Endothelial cell of umbilical vein (primary cell): ENCODE measurements around the gene CHSY3. TPM values are rescaled to one million over a fixed set of nuclear protein-coding genes. Genes with fewer than 3 reads are reported as not detected.

Source experiments
- BruUV-seq: library from RNA; stranded (reverse); fragments of 400-500 nt; replicated peaks from 2 replicates; lab custom pipeline; 2021; lab: Mats Ljungman, UMichigan
- CTCF ChIA-PET: fragments of 300-600, 350-600 bp; sonication (Branson Sonifier 250); formaldehyde crosslinking; loops from one replicate; lab custom pipeline; 2021; ENCODE audit warnings: antibody characterized with exemption, inconsistent platforms; lab: Charles Lee
- POLR2A ChIA-PET: fragments of 300-600, 350-600 bp; sonication (Branson Sonifier 250); formaldehyde crosslinking; loops from one replicate; lab custom pipeline; 2021; ENCODE audit warnings: antibody characterized with exemption, inconsistent platforms; lab: Charles Lee
- DNase-seq: peaks from one replicate; pipeline ENCODE4 v3.0.0-alpha.2; 2011; ENCODE audit warnings: low read depth, low spot score
- FAIRE-seq: peaks from 2 replicates; lab custom pipeline; 2011; peaks lifted over from hg19 to GRCh38; lab: Jason Lieb, UNC
- H2AFZ ChIP-seq: 2 replicates; pipeline ENCODE4 v1.6.0; 2012; ENCODE audit warnings: low read depth, low read length, control low read depth, inconsistent platforms
- H3K27ac ChIP-seq: 2 replicates; pipeline ENCODE4 v1.5.1; 2011; ENCODE audit warnings: low read depth, mild to moderate bottlenecking, control low read depth, low read length, moderate library complexity; ENCODE audit not compliant: insufficient read depth
- H3K27me3 ChIP-seq, 2 experiments: 2 replicates each; pipeline versions ENCODE4 v1.6.0 to v1.6.1; 2011; ENCODE audit warnings: low read length in 2 of 2, mixed read lengths in 1 of 2; ENCODE audit not compliant: control insufficient read depth in 2 of 2, insufficient read depth in 2 of 2
- H3K36me3 ChIP-seq, 2 experiments: 2 replicates in 1 of 2; 3 replicates in 1 of 2; pipeline ENCODE4 v1.5.1; 2011; ENCODE audit warnings: low read length in 2 of 2, mild to moderate bottlenecking in 1 of 2, moderate library complexity in 1 of 2; ENCODE audit not compliant: control insufficient read depth in 2 of 2, insufficient read depth in 2 of 2; ENCODE audit errors: extremely low read depth in 1 of 2
- H3K4me1 ChIP-seq: 3 replicates; pipeline ENCODE4 v1.5.1; 2011; ENCODE audit warnings: mild to moderate bottlenecking, low read length; ENCODE audit not compliant: control insufficient read depth, insufficient read depth; ENCODE audit errors: extremely low read depth
- H3K4me2 ChIP-seq: 2 replicates; pipeline ENCODE4 v1.6.1; 2011; ENCODE audit warnings: low read length, control low read depth, mixed read lengths; ENCODE audit not compliant: insufficient read depth
- H3K4me3 ChIP-seq, 3 experiments: fragments of 200-600 bp in 1 of 3; sonication (generic), shearing (Covaris generic) in 1 of 3; replicated peaks in 1 of 3; 2 replicates each; pipeline ENCODE4 v1.5.1; 2011 to 2016; ENCODE audit warnings: control low read depth in 3 of 3, low read length in 3 of 3, mild to moderate bottlenecking in 2 of 3, inconsistent platforms in 1 of 3, low read depth in 1 of 3, moderate library complexity in 1 of 3; ENCODE audit not compliant: insufficient read depth in 1 of 3
- H3K79me2 ChIP-seq: 2 replicates; pipeline ENCODE4 v1.6.0; 2012; ENCODE audit warnings: low read length, inconsistent platforms; ENCODE audit not compliant: control insufficient read depth, insufficient read depth
- H3K9ac ChIP-seq: replicated peaks from 2 replicates; pipeline ENCODE3; 2011; ENCODE audit warnings: low read length, control low read depth; ENCODE audit not compliant: insufficient read depth; ENCODE audit errors: extremely low read depth
- H3K9me1 ChIP-seq: replicated peaks from 3 replicates; pipeline ENCODE4 v1.6.0; 2011; ENCODE audit warnings: mild to moderate bottlenecking, low read length; ENCODE audit not compliant: control insufficient read depth, insufficient read depth; ENCODE audit errors: extremely low read depth
- H3K9me3 ChIP-seq: replicated peaks from 2 replicates; pipeline ENCODE4 v1.5.1; 2012; ENCODE audit warnings: low read length, inconsistent platforms; ENCODE audit not compliant: control insufficient read depth, insufficient read depth
- H4K20me1 ChIP-seq: replicated peaks from 2 replicates; pipeline ENCODE3; 2011; ENCODE audit warnings: mild to moderate bottlenecking, low read length; ENCODE audit not compliant: control insufficient read depth, insufficient read depth; ENCODE audit errors: extremely low read depth
- CTCF ChIP-seq, 2 donors: IDR thresholded peaks; 1 replicate in 1 of 2; 2 replicates in 1 of 2; pipeline ENCODE4 v1.5.1; 2011; ENCODE audit warnings: low read length in 2 of 2, mild to moderate bottlenecking in 2 of 2, moderate library complexity in 2 of 2, control low read depth in 1 of 2, inconsistent platforms in 1 of 2, low read depth in 1 of 2; ENCODE audit not compliant: insufficient read depth in 1 of 2; ENCODE audit errors: extremely low read depth in 1 of 2
- EZH2 ChIP-seq: IDR thresholded peaks from 2 replicates; pipeline ENCODE4 v1.6.1; 2012; ENCODE audit warnings: borderline replicate concordance, low read depth, mild to moderate bottlenecking, moderate library complexity, low read length, inconsistent platforms; ENCODE audit not compliant: severe bottlenecking
- FOS ChIP-seq: IDR thresholded peaks from 2 replicates; pipeline ENCODE4 v1.6.1; 2011; ENCODE audit warnings: mild to moderate bottlenecking, low read length, moderate library complexity, borderline replicate concordance; ENCODE audit not compliant: insufficient read depth
- GATA2 ChIP-seq: IDR thresholded peaks from 2 replicates; pipeline ENCODE4 v1.7.0; 2011; ENCODE audit warnings: low read depth, mild to moderate bottlenecking, moderate library complexity, mixed read lengths, low read length; ENCODE audit not compliant: insufficient read length, insufficient read depth
- JUN ChIP-seq: IDR thresholded peaks from 2 replicates; pipeline ENCODE4 v1.6.1; 2011; ENCODE audit warnings: borderline replicate concordance, low read depth; ENCODE audit not compliant: insufficient read length, insufficient read depth
- MAX ChIP-seq: IDR thresholded peaks from 2 replicates; pipeline ENCODE4 v1.6.1; 2011; ENCODE audit not compliant: insufficient read depth, insufficient read length
- MYC ChIP-seq: IDR thresholded peaks from one replicate; pipeline ENCODE4 v1.6.1; 2011; ENCODE audit warnings: mild to moderate bottlenecking, low read depth, low read length
- POLR2A ChIP-seq: IDR thresholded peaks from 2 replicates; pipeline ENCODE4 v1.6.1; 2012; ENCODE audit warnings: low read depth, mild to moderate bottlenecking, control low read depth, low read length
- POLR2AphosphoS5 ChIP-seq: IDR thresholded peaks from 2 replicates; pipeline ENCODE4 v1.6.1; 2012; ENCODE audit warnings: low read depth, mild to moderate bottlenecking, control low read depth, low read length, moderate library complexity; ENCODE audit not compliant: insufficient read depth
- dilution Hi-C: fragments of 300-500 bp; cut with MboI; formaldehyde crosslinking; loops from one replicate; pipeline ENCODE4 v1.15.0; 2019; ENCODE audit warnings: low sequenced_read_pairs; ENCODE audit not compliant: extremely low pct_ligation_motif_present
- intact Hi-C: fragments of 100-400 bp; cut with micrococcal nuclease; formaldehyde crosslinking; loops from one replicate; pipeline ENCODE4 v1.10.0; 2022
- polyA plus RNA-seq, 4 experiments: library from polyadenylated mRNA; depleted of rRNA in 3 of 4; stranded (reverse) in 3 of 4; unstranded in 1 of 4; fragments of >200 nt; gene quantifications; 2 replicates each; pipeline versions ENCODE4 v1.2.1 to v1.2.3, GENCODE V29; 2011 to 2012; ENCODE audit warnings: missing spikeins in 1 of 4
- total RNA-seq: library from RNA; stranded (reverse); gene quantifications from 2 replicates; pipeline ENCODE4 v1.2.3, GENCODE V29; 2021

CHSY3 gene
- total and polyA plus RNA-seq, 2 donors (not counting 3 experiments of a cell fraction or from before 2014, with no cell fraction given) = 2.2 to 8.4 TPM

GRCh38 chr5:130021000-130021399 is 116.7 kb downstream of the CHSY3 start:
- no peak for DNase-seq
- Histone ChIP-seq H3K4me2 (no peak overlapping the region), H3K4me3 (no peak overlapping the region), H3K27me3 (no peaks in the 10 kb centered on the region), H4K20me1 (no peaks in the 10 kb centered on the region), H3K79me2 (no peaks in the 10 kb centered on the region), H3K4me1 (peaks cover 5% of the 10 kb centered on the region), H3K9me3 (no peaks in the 10 kb centered on the region), H2AFZ (no peak overlapping the region), H3K9me1 (no peaks in the 10 kb centered on the region), H3K9ac (no peak overlapping the region), H3K36me3 (no peaks in the 10 kb centered on the region), H3K27ac (no peak overlapping the region)
- BruUV-seq = no TSS peak
- CTCF ChIA-PET = no interaction called here
- dilution Hi-C loops (no loop called here), intact Hi-C loops (no loop called here)
- no peak for FAIRE-seq
- POLR2A ChIA-PET = no interaction called here
- no peak for TF ChIP-seq FOS
- TF ChIP-seq EZH2 = no peak
- no peak for TF ChIP-seq POLR2AphosphoS5

- Histone ChIP-seq H3K4me2 (no peak overlapping the region), H3K36me3 (no peaks in the 10 kb centered on the region), H3K9me3 (no peaks in the 10 kb centered on the region), H2AFZ (no peak overlapping the region), H3K27ac (no peak overlapping the region), H3K4me1 (peaks cover 5% of the 10 kb centered on the region), H3K9me1 (no peaks in the 10 kb centered on the region), H3K4me3 (no peak overlapping the region), H4K20me1 (no peaks in the 10 kb centered on the region), H3K79me2 (no peaks in the 10 kb centered on the region), H3K9ac (no peak overlapping the region), H3K27me3 (no peaks in the 10 kb centered on the region)
- ChIA-PET CTCF (no interaction called here), POLR2A (no interaction called here)
- no peak for DNase-seq
- intact Hi-C loops = no loop called here
- FAIRE-seq = no peak
- no TSS peak for BruUV-seq
- TF ChIP-seq MYC (no peak), EZH2 (no peak), FOS (no peak), GATA2 (no peak), CTCF (IDR thresholded peaks at IDR 0.05; ENCODE audit: extremely low read depth in 1 of 2, insufficient read depth in 1 of 2, low read depth in 1 of 2, low read length in 2 of 2) (no peak), POLR2A (no peak), JUN (no peak), POLR2AphosphoS5 (no peak), MAX (no peak)
- dilution Hi-C loops = no loop called here
Observed at GRCh38 chr5:130021876-130022275, 117.6 kb downstream of the CHSY3 start.
